Fibroblast of lung (primary cell): ENCODE results near the gene TMEM255B. TPM values are rescaled to one million over a fixed set of nuclear protein-coding genes. Genes with fewer than 3 reads are reported as not detected.

Experiments used
- DNase-seq, 2 donors: peaks; one replicate each; pipeline versions ENCODE4 v3.0.0 to v3.0.0-alpha.2; 2010; ENCODE audit warnings: low read depth in 2 of 2
- H2AFZ ChIP-seq: 2 replicates; pipeline ENCODE4 v1.5.1; 2012; ENCODE audit warnings: low read length, control low read depth, inconsistent platforms
- H3K27ac ChIP-seq: 2 replicates; pipeline ENCODE4 v1.5.1; 2011; ENCODE audit warnings: low read length, control low read depth; ENCODE audit not compliant: insufficient read depth
- H3K27me3 ChIP-seq: 2 replicates; pipeline ENCODE4 v1.5.1; 2011; ENCODE audit warnings: mild to moderate bottlenecking, low read length; ENCODE audit not compliant: control insufficient read depth, insufficient read depth
- H3K36me3 ChIP-seq: 2 replicates; pipeline ENCODE4 v1.5.1; 2011; ENCODE audit warnings: low read length; ENCODE audit not compliant: control insufficient read depth, insufficient read depth
- H3K4me1 ChIP-seq: 2 replicates; pipeline ENCODE4 v1.5.1; 2011; ENCODE audit warnings: low read length; ENCODE audit not compliant: control insufficient read depth, insufficient read depth; ENCODE audit errors: extremely low read depth
- H3K4me2 ChIP-seq: 2 replicates; pipeline ENCODE4 v1.5.1; 2011; ENCODE audit warnings: low read length, control low read depth; ENCODE audit not compliant: insufficient read depth; ENCODE audit errors: extremely low read depth
- H3K4me3 ChIP-seq, 4 experiments: fragments of 200-600 bp in 1 of 4; sonication (generic) in 1 of 4; replicated peaks in 1 of 4; 2 replicates each; pipeline ENCODE4 v1.5.1; 2011 to 2016; ENCODE audit warnings: low read length in 4 of 4, low read depth in 3 of 4, mild to moderate bottlenecking in 3 of 4, control low read depth in 2 of 4, inconsistent platforms in 1 of 4, mixed read lengths in 1 of 4; ENCODE audit not compliant: insufficient read depth in 1 of 4; ENCODE audit errors: control extremely low read depth in 1 of 4
- H3K79me2 ChIP-seq: 2 replicates; pipeline ENCODE4 v1.5.1; 2012; ENCODE audit warnings: mild to moderate bottlenecking, low read length, inconsistent platforms; ENCODE audit not compliant: control insufficient read depth, insufficient read depth
- H3K9ac ChIP-seq: 2 replicates; pipeline ENCODE4 v1.5.1; 2011; ENCODE audit warnings: mild to moderate bottlenecking, low read length, control low read depth; ENCODE audit not compliant: insufficient read depth
- H3K9me3 ChIP-seq: 2 replicates; pipeline ENCODE4 v1.5.1; 2012; ENCODE audit warnings: low read depth, low read length; ENCODE audit not compliant: control insufficient read depth, insufficient read depth
- H4K20me1 ChIP-seq: 2 replicates; pipeline ENCODE4 v1.5.1; 2011; ENCODE audit warnings: low read length; ENCODE audit not compliant: control insufficient read depth, insufficient read depth; ENCODE audit errors: extremely low read depth
- EZH2 ChIP-seq: IDR thresholded peaks from 2 replicates; pipeline ENCODE4 v1.5.1; 2012; ENCODE audit warnings: low read length, control low read depth, mild to moderate bottlenecking; ENCODE audit errors: missing control alignments
- polyA plus RNA-seq, 2 donors: library from polyadenylated mRNA; depleted of rRNA in 1 of 2; stranded (reverse) in 1 of 2; unstranded in 1 of 2; fragments of >200 nt; gene quantifications; 2 replicates each; pipeline ENCODE4 v1.2.1, GENCODE V29; 2011 to 2012; ENCODE audit warnings: missing spikeins in 1 of 2
- total RNA-seq: library from RNA; depleted of rRNA; stranded (reverse); fragments of >200 nt; gene quantifications from 2 replicates; pipeline ENCODE4 v1.2.1, GENCODE V29; 2014
- TF ChIP-seq, protein P1 (sequence below), 2 donors: IDR thresholded peaks in 1 of 2; conservative IDR thresholded peaks in 1 of 2; 1 replicate in 1 of 2; 2 replicates in 1 of 2; pipeline ENCODE4 v1.5.1; 2011 to 2012; ENCODE audit warnings: low read length in 2 of 2, control low read depth in 1 of 2, inconsistent platforms in 1 of 2, low read depth in 1 of 2, mild to moderate bottlenecking in 1 of 2

Gene TMEM255B
- total and polyA plus RNA-seq, 2 donors (not counting 1 experiment from before 2014, with no cell fraction given) = 2.4 to 10.4 TPM

DNA sequence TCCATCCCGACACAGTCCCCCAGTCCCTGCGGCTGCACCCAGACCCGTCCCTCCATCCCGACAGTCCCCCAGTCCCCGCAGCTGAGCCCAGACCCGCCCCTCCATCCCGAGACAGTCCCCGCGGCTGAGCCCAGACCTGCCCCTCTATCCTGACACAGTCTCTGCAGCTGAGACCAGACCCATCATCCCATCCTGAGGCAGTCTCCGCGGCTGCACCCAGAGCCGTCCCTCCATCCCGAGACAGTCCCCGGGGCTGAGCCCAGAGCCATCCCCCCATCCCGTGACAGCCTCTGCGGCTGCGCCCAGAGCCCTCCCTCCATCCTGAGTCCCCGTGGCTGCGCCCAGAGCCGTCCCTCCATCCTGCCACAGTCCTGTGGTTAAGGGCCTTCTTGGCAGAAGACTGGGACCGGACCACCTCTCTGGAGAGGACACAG lies 28.8 kb upstream of the TMEM255B start:
- no peak for DNase-seq
- TF ChIP-seq, protein P1, sequence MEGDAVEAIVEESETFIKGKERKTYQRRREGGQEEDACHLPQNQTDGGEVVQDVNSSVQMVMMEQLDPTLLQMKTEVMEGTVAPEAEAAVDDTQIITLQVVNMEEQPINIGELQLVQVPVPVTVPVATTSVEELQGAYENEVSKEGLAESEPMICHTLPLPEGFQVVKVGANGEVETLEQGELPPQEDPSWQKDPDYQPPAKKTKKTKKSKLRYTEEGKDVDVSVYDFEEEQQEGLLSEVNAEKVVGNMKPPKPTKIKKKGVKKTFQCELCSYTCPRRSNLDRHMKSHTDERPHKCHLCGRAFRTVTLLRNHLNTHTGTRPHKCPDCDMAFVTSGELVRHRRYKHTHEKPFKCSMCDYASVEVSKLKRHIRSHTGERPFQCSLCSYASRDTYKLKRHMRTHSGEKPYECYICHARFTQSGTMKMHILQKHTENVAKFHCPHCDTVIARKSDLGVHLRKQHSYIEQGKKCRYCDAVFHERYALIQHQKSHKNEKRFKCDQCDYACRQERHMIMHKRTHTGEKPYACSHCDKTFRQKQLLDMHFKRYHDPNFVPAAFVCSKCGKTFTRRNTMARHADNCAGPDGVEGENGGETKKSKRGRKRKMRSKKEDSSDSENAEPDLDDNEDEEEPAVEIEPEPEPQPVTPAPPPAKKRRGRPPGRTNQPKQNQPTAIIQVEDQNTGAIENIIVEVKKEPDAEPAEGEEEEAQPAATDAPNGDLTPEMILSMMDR (conservative IDR thresholded peaks at IDR 0.05 in 1 of 2, IDR thresholded peaks at IDR 0.05 in 1 of 2; ENCODE audit: low read depth in 1 of 2, low read length in 2 of 2) = no peak
- TF ChIP-seq EZH2 = peak; percentile 41
- Histone ChIP-seq H2AFZ (no peak overlapping the region), H3K79me2 (no peaks in the 10 kb centered on the region), H4K20me1 (no peaks in the 10 kb centered on the region), H3K27ac (no peak overlapping the region), H3K4me1 (no peaks in the 10 kb centered on the region), H3K27me3 (peaks cover 9% of the 10 kb centered on the region), H3K4me3 (no peak overlapping the region), H3K4me2 (no peak overlapping the region), H3K9ac (no peak overlapping the region), H3K36me3 (no peaks in the 10 kb centered on the region), H3K9me3 (peaks cover 1% of the 10 kb centered on the region)

DNA sequence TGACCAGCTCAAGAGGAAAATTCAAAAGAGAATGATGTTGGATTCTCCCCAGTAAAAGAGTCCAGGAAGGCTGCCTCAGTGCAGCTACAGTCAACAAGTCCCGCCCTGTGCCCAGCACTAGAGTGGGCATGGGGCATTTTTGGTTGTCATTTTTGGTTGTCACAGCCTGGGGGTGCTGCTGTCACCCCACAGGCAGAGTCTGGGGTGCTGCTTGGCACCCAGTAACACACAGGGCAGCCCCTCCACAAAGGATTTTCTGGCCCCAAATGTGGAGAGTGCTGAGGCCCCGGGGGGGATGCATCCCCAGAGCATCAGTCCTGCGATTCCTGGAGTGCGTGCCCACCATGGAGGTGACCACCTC lies 28.2 kb upstream of the TMEM255B start:
- Histone ChIP-seq H3K36me3 (no peaks in the 10 kb centered on the region), H3K79me2 (no peaks in the 10 kb centered on the region), H3K4me2 (no peak overlapping the region), H2AFZ (no peak overlapping the region), H3K4me1 (no peaks in the 10 kb centered on the region), H3K27me3 (peaks cover 9% of the 10 kb centered on the region), H3K9ac (no peak overlapping the region), H3K4me3 (no peak overlapping the region), H3K27ac (no peak overlapping the region), H4K20me1 (no peaks in the 10 kb centered on the region), H3K9me3 (peaks cover 1% of the 10 kb centered on the region)
- no peak for TF ChIP-seq EZH2
- TF ChIP-seq, protein P1 (conservative IDR thresholded peaks at IDR 0.05 in 1 of 2, IDR thresholded peaks at IDR 0.05 in 1 of 2; ENCODE audit: low read depth in 1 of 2, low read length in 2 of 2) = no peak
- DNase-seq = no peak

DNA sequence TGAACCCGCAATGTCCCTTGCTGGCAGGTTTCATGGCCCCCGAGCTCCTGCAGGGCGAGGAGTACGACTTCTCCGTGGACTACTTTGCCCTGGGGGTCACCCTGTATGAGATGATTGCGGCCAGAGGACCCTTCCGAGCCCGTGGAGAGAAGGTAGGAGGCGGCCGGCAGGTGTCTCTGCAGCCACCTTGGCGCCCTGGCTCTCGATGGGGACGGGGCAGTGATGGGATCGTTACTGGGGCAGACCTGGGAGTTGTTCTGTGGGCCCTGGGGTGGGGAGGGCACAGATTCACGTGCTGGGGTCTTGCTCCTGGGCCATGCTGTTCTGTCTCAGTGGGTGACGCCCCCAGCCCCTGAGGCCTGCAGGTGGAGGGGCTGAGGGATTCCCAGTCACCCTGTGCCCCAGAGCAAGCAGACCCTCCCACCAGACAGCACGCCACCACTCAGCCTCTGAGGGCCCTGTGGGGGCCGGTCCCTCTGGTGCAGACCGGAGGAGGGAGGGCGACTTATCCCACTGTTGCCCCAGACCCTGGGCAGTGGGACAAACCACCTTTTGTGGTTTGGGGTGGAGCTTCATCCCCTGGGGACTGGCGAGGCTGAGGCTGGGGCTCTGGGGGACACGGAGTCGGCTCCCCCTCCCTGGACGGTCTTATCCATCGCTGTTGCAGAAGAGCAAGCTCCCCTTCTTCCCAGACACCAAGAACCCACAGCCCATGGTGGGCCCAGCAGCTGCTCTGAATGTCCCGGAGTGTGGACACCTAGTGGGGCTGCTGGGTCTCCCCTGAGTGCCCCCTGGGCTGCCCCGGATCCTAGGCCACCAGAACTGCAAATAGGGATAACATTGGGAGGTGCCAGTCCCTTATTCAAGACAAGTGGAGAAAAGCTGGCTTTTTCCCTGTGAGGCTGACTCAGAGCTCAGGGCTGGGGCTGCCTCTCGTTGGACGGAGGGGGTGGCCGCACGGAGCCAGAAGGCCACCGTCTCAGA lies 27.5 kb upstream of the TMEM255B start:
- Histone ChIP-seq H3K79me2 (no peaks in the 10 kb centered on the region), H3K27ac (no peak overlapping the region), H3K9me3 (peaks cover 1% of the 10 kb centered on the region), H3K4me3 (no peak overlapping the region), H3K27me3 (peaks cover 9% of the 10 kb centered on the region), H3K9ac (no peak overlapping the region), H3K4me1 (no peaks in the 10 kb centered on the region), H2AFZ (no peak overlapping the region), H3K4me2 (no peak overlapping the region), H4K20me1 (no peaks in the 10 kb centered on the region), H3K36me3 (no peaks in the 10 kb centered on the region)
- DNase-seq = no peak
- TF ChIP-seq, protein P1 (conservative IDR thresholded peaks at IDR 0.05 in 1 of 2, IDR thresholded peaks at IDR 0.05 in 1 of 2; ENCODE audit: low read depth in 1 of 2, low read length in 2 of 2) = no peak
- TF ChIP-seq EZH2 = no peak
